Measurements from ENCODE around the gene FAM193A.
"Not testable (repeated sequence)": the region's sequence is repeated elsewhere in the genome, so short reads cannot be mapped to it uniquely, and the experiment has no call there.

The FAM193A gene

DNA sequence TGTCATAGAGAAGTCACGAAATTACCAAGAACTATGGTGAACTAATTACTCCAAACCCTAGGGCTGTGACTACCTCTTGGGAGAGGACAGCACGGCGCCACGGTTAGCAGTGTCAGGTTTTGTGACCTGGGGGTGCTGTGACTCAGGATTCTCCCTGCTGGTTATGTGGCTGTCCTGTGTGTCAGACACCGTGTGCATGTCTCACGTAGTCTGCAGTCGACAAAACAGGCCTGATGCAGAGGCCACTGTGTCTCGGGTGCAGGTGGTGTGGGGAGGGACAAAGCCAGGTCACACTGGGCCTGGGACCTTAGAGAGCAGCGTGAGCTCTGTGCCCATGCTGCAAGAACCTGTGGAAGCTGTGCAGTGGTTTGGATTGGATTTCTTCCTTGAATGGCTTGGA is 185.6 kb downstream of the FAM193A start:
- TF ChIP-seq CTCF (IDR thresholded peaks at IDR 0.05; ENCODE audit: insufficient read depth, missing control alignments), result no peak
- DNase-seq (ENCODE audit: insufficient read length, low spot score) (no peak), FAIRE-seq (no peak)

DNA sequence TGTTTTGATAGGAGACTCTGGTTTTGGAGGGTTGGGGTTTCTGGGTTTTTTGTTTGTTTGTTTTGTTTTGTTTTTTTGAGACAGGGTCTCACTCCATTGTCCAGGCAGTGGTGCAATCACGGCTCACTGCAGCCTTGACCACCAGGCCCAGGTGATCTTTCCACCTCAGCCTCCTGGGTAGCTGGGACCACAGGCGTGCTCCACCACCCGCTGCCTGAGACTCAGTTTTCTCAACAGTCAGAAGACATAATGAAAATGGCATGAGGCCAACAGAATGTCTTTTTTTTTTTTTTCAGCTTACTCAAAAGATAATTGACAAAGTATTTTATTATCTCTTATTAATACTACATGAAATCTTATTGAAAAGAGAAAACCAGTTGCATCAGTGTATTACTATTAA is 187.3 kb downstream of the FAM193A start:
- DNase-seq (ENCODE audit: insufficient read length, low spot score), result no peak
- FAIRE-seq, result no peak
- no peak for TF ChIP-seq CTCF (IDR thresholded peaks at IDR 0.05; ENCODE audit: insufficient read depth, missing control alignments)

DNA sequence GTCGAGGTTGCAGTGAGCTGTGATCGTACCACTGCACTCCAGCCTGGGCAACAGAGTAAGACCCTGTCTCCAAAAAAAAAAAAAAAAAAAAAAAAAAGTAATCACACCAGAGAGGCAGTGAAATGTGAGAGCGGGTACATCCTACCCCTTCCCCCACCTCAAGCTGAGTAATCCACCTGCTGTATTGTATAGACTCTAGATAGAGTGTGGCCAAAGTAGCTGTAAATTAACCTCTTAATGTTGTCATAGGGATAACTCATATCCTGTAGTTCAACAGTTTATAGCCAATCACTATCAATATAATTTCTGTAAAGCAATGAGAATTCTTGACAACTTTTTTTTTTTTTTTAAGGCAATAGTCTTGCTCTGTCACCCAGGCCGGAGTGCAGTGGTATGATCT is 188.9 kb downstream of the FAM193A start:
- FAIRE-seq (no peak), DNase-seq (ENCODE audit: insufficient read length, low spot score) (no peak)
- TF ChIP-seq CTCF (IDR thresholded peaks at IDR 0.05; ENCODE audit: insufficient read depth, missing control alignments), result no peak

GRCh38 chr4:2726881-2727280 is 190.4 kb downstream of the FAM193A start:
- FAIRE-seq; DNase-seq (ENCODE audit: insufficient read length, low spot score): not testable (repeated sequence)

DNA sequence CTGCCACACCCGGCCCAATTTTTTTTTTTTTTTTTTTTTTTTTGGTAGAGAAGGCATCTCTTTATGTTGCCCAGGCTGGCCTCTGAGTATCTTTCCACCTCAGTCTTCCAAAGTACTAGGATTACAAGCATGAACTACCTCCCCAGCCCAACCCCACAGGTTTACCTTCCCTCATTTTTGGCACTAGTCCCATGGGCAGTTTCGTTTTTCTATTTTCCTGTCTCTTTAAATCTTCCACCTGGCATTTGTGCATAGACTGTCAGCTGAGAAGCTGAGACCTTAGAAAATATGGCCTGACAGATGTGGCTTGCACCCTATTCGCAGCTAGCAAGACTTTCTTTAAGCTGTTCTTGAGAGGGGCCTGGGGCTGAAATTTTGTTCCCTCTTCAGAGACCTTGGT is 191.8 kb downstream of the FAM193A start:
- DNase-seq (ENCODE audit: insufficient read length, low spot score), result no peak
- TF ChIP-seq CTCF (IDR thresholded peaks at IDR 0.05; ENCODE audit: insufficient read depth, missing control alignments), result no peak
- no peak for FAIRE-seq

DNA sequence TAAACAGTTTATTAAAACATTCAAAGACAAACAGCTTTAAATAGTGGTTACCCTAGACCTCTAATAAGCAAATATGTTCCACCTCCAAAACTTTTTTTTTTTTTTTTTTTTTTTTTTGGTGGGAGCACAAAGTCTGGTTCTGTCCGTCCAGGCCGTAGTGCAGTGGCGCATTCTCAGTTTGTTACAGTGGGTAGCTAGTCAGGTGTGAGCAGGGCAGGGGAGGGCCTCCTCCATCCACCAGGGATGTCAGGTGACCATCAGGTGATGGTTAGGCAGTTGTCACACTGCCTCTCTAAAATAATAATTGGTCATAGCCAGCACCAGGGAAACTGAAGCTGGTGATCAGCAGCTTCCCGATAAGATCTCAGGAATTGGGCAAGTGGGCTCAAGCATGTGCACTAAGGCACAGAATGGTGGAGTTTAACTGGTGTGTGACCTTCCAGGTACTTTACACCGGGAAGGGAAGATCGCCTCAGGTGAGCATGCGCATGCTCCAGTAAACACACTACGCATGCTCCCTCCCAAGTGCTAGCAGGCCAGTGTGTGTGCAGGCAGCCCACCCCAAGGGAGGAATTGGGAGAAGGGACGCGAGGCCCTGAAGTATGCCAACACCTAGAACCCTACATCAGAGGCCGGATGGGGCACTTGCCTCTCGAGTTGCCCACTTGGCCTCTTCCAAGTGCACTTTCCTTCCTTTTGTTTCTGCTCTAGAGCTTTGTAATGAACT is 192.5 kb downstream of the FAM193A start:
- DNase-seq (ENCODE audit: insufficient read length, low spot score), result no peak
- no peak for TF ChIP-seq CTCF (IDR thresholded peaks at IDR 0.05; ENCODE audit: insufficient read depth, missing control alignments)
- FAIRE-seq, result no peak

GRCh38 chr4:2729533-2729875 is 193.1 kb downstream of the FAM193A start:
- no peak for TF ChIP-seq CTCF (IDR thresholded peaks at IDR 0.05; ENCODE audit: insufficient read depth, missing control alignments)
- FAIRE-seq, result no peak
- no peak for DNase-seq (ENCODE audit: insufficient read length, low spot score)

GRCh38 chr4:2731907-2732317 is 195.5 kb downstream of the FAM193A start:
- DNase-seq (ENCODE audit: insufficient read length, low spot score), result no peak
- FAIRE-seq, result no peak
- no peak for TF ChIP-seq CTCF (IDR thresholded peaks at IDR 0.05; ENCODE audit: insufficient read depth, missing control alignments)

Measured in D721Med (cell line).